ENCODE results near the gene AKAP12.

The AKAP12 gene

GRCh38 chr6:151239603-151240035, at the start of gene AKAP12:
AKAP12 (plus strand) TSS chr6:151239967; CDS start chr6:151240563, 596 bp downstream.
- no peak for DNase-seq (ENCODE audit: low read depth in 4 of 4, low spot score in 1 of 4)

GRCh38 chr6:151191527-151191926, 48.2 kb upstream of the AKAP12 start:
- no peak for DNase-seq (ENCODE audit: low read depth in 4 of 4, low spot score in 1 of 4)

GRCh38 chr6:151196555-151196954, 43.2 kb upstream of the AKAP12 start:
- DNase-seq (ENCODE audit: low read depth in 4 of 4, low spot score in 1 of 4) = no peak

- DNase-seq (ENCODE audit: low read depth in 4 of 4, low spot score in 1 of 4) = no peak
These were observed 42.2 kb upstream of the AKAP12 start for GRCh38 chr6:151197556-151197955.

GRCh38 chr6:151199991-151200390, 39.8 kb upstream of the AKAP12 start:
- DNase-seq (ENCODE audit: low read depth in 4 of 4, low spot score in 1 of 4) = no peak

- no peak for DNase-seq (ENCODE audit: low read depth in 4 of 4, low spot score in 1 of 4)
These were observed 33.8 kb upstream of the AKAP12 start for GRCh38 chr6:151205721-151206600.

- DNase-seq (ENCODE audit: low read depth in 4 of 4, low spot score in 1 of 4) = no peak
These were observed 32.1 kb upstream of the AKAP12 start for GRCh38 chr6:151207674-151208073.

GRCh38 chr6:151209071-151209831, 30.5 kb upstream of the AKAP12 start:
- no peak for DNase-seq (ENCODE audit: low read depth in 4 of 4, low spot score in 1 of 4)

- DNase-seq (ENCODE audit: low read depth in 4 of 4, low spot score in 1 of 4) = no peak
These were observed 28.7 kb upstream of the AKAP12 start for GRCh38 chr6:151211075-151211474.

- no peak for DNase-seq (ENCODE audit: low read depth in 4 of 4, low spot score in 1 of 4)
These were observed 26.4 kb upstream of the AKAP12 start for GRCh38 chr6:151213352-151213751.

- no peak for DNase-seq (ENCODE audit: low read depth in 4 of 4, low spot score in 1 of 4)
These were observed 23.8 kb upstream of the AKAP12 start for GRCh38 chr6:151215999-151216398.

GRCh38 chr6:151216804-151217203, 23.0 kb upstream of the AKAP12 start:
- no peak for DNase-seq (ENCODE audit: low read depth in 4 of 4, low spot score in 1 of 4)

GRCh38 chr6:151219192-151219591, 20.6 kb upstream of the AKAP12 start:
- DNase-seq (ENCODE audit: low read depth in 4 of 4, low spot score in 1 of 4) = no peak

- DNase-seq (ENCODE audit: low read depth in 4 of 4, low spot score in 1 of 4) = no peak
These were observed 15.7 kb upstream of the AKAP12 start for GRCh38 chr6:151224076-151224475.

GRCh38 chr6:151225919-151226318, 13.8 kb upstream of the AKAP12 start:
- DNase-seq (ENCODE audit: low read depth in 4 of 4, low spot score in 1 of 4) = no peak

GRCh38 chr6:151228788-151229400, 10.9 kb upstream of the AKAP12 start:
- DNase-seq (ENCODE audit: low read depth in 4 of 4, low spot score in 1 of 4) = no peak

GRCh38 chr6:151229401-151230276, 10.1 kb upstream of the AKAP12 start:
- DNase-seq (ENCODE audit: low read depth in 4 of 4, low spot score in 1 of 4) = peak in 1 of 4 experiments; percentile 22

GRCh38 chr6:151230277-151230577, 9.5 kb upstream of the AKAP12 start:
- DNase-seq (ENCODE audit: low read depth in 4 of 4, low spot score in 1 of 4) = no peak

- no peak for DNase-seq (ENCODE audit: low read depth in 4 of 4, low spot score in 1 of 4)
These were observed 6.9 kb upstream of the AKAP12 start for GRCh38 chr6:151232899-151233298.

- DNase-seq (ENCODE audit: low read depth in 4 of 4, low spot score in 1 of 4) = no peak
These were observed 6.0 kb upstream of the AKAP12 start for GRCh38 chr6:151233731-151234130.
